ENCODE results near the gene IL36B. TPM values are rescaled to one million over a fixed set of nuclear protein-coding genes. Genes with fewer than 3 reads are reported as not detected.

IL36B gene
- total and polyA plus RNA-seq, 9 of the 15 experiments (the other 6 are each of a cell fraction or from before 2014, with no cell fraction given) = not detected

GRCh38 chr2:113093613-113093977, 40.9 kb upstream of the IL36B start (continued):
- TF ChIP-seq TSHZ1 (CRISPR knock-in tag; IDR thresholded peaks at IDR 0.05) (no peak), ARID3B (CRISPR knock-in tag; IDR thresholded peaks at IDR 0.05; ENCODE audit: borderline replicate concordance) (no peak), CC2D1A (IDR thresholded peaks at IDR 0.05) (no peak), SOX6 (IDR thresholded peaks at IDR 0.05) (no peak), CHAMP1 (IDR thresholded peaks at IDR 0.05) (no peak), PTTG1 (tag; IDR thresholded peaks at IDR 0.05; ENCODE audit: low read depth) (no peak), KAT2B (IDR thresholded peaks at IDR 0.05; ENCODE audit: low read depth, low read length) (no peak), FOXA1 (IDR thresholded peaks at IDR 0.05; ENCODE audit: borderline replicate concordance) (no peak), AFF4 (CRISPR knock-in tag; IDR thresholded peaks at IDR 0.05) (no peak)
